GM13977 (cell line): ENCODE data around the gene STIM1.

Source experiments
- DNase-seq: peaks from one replicate; pipeline ENCODE4 v3.0.0; 2012; ENCODE audit warnings: low spot score
- in situ Hi-C: fragments of 300-500 bp; cut with MboI; formaldehyde crosslinking; loops from one replicate; pipeline ENCODE4 v1.12.0; 2022; ENCODE audit warnings: low sequenced_read_pairs, low pct_unique_long_range_greater_than_20kb, mixed read lengths, inconsistent platforms; ENCODE audit not compliant: unreplicated experiment
- TF ChIP-seq, protein P1 (sequence below): IDR thresholded peaks from 2 replicates; pipeline ENCODE4 v1.5.1; 2012; ENCODE audit warnings: mild to moderate bottlenecking, control low read depth; ENCODE audit not compliant: insufficient read depth; ENCODE audit errors: extremely low read depth, missing control alignments

STIM1 gene

GRCh38 chr11:3824714-3825472 lies 30.6 kb upstream of the STIM1 start:
- TF ChIP-seq, protein P1, sequence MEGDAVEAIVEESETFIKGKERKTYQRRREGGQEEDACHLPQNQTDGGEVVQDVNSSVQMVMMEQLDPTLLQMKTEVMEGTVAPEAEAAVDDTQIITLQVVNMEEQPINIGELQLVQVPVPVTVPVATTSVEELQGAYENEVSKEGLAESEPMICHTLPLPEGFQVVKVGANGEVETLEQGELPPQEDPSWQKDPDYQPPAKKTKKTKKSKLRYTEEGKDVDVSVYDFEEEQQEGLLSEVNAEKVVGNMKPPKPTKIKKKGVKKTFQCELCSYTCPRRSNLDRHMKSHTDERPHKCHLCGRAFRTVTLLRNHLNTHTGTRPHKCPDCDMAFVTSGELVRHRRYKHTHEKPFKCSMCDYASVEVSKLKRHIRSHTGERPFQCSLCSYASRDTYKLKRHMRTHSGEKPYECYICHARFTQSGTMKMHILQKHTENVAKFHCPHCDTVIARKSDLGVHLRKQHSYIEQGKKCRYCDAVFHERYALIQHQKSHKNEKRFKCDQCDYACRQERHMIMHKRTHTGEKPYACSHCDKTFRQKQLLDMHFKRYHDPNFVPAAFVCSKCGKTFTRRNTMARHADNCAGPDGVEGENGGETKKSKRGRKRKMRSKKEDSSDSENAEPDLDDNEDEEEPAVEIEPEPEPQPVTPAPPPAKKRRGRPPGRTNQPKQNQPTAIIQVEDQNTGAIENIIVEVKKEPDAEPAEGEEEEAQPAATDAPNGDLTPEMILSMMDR, result peak; percentile 89
- DNase-seq, result peak; percentile 84
- in situ Hi-C loops, result no loop called here

GRCh38 chr11:3825473-3826154 lies 29.9 kb upstream of the STIM1 start:
- DNase-seq, result no peak
- TF ChIP-seq, protein P1, result no peak
- in situ Hi-C loops, result no loop called here

DNA sequence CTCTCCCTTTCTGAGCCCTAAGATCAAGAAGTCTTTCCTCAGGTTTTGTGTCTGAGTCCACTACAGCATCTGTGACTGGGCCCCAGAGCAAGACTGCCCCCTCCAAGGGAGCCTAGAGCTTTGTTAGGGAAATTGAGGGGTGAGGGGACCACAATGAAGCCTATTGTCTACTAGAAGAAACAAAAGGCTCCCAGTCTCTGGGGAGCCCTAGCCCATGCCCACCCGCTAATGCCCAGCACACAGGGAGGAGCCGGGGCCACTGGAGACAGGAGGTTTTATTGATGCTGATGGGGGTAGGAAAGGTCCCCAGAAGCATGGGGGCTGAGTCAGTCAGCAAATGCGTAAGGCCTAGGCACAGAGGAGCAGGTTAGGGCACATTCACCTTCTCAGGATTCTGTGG lies 28.7 kb upstream of the STIM1 start:
- TF ChIP-seq, protein P1, result no peak
- in situ Hi-C loops, result no loop called here
- no peak for DNase-seq

GRCh38 chr11:3827434-3828186 lies 27.9 kb upstream of the STIM1 start:
- in situ Hi-C loops, result no loop called here
- TF ChIP-seq, protein P1, result no peak
- DNase-seq, result no peak

DNA sequence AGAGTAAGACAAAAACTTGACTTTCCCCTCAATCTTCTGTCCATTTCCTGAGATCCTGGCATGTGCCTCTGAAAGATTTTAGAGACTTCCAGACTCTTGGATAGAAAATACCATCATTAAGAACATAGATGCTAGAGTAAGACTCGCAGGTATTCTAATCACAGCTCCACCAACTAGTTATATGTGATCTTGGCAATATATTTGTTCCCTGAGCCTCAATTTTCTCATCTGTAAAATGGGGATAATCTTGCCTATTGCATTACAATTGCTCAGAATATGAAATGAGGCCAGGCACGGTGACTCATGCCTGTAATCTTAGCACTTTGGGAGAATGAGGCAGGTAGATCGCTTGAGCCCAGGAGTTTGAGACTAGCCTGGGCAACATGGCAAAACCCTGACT lies 25.4 kb upstream of the STIM1 start:
- DNase-seq, result no peak
- TF ChIP-seq, protein P1, result no peak
- in situ Hi-C loops, result no loop called here

DNA sequence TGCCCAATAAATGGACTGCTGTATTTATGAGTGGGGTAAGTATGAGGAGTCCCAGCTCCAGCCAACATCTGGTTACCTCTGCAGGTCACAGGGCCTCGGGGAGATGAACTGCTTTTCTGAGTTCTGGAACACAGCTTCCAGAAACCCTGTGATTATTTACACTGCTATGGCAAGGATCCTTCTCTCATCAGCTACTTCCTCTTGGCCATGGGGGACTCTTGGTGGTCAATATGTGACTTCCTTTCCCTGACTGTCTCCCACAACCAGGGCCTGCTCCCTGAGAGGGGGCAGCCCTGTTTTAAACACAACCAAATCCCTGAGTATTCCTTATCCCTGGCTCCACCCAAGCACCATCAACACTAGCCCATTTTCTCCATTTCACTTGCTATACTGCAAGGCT lies 24.7 kb upstream of the STIM1 start:
- in situ Hi-C loops, result no loop called here
- TF ChIP-seq, protein P1, result no peak
- DNase-seq, result no peak
